ENCODE measurements around the gene KRT84. TPM values are rescaled to one million over a fixed set of nuclear protein-coding genes. Genes with fewer than 3 reads are reported as not detected.

The KRT84 gene
- total RNA-seq, 2 experiments from 2014 or later, result not detected

GRCh38 chr12:52427083-52427482 lies 41.6 kb upstream of the KRT84 start:
- no peak for TF ChIP-seq CTCF (IDR thresholded peaks at IDR 0.05)
- no peaks in the 10 kb centered on the region for H3K9me3 ChIP-seq (ENCODE audit: control insufficient read depth in 1 of 2, insufficient read depth in 1 of 2, low read length in 2 of 2)
- no peaks in the 10 kb centered on the region for H3K36me3 Mint-ChIP-seq (ENCODE audit: low read depth)
- H3K36me3 ChIP-seq (ENCODE audit: insufficient read depth, low read length), result no peaks in the 10 kb centered on the region
- no peak for DNase-seq
- H3K4me3 ChIP-seq (ENCODE audit: low read length), result no peak overlapping the region
- intact Hi-C loops (cut with DNase I, micrococcal nuclease), result no loop called here
- no peaks in the 10 kb centered on the region for H3K9me3 Mint-ChIP-seq
- POLR2A ChIA-PET, result no interaction called here
- H3K4me3 Mint-ChIP-seq, result no peak overlapping the region
- CTCF ChIA-PET, result no interaction called here
- peaks cover 28% of the 10 kb centered on the region for H3K27me3 Mint-ChIP-seq
- no peak overlapping the region for H3K27ac Mint-ChIP-seq
- H3K27me3 ChIP-seq (ENCODE audit: control insufficient read depth in 1 of 2, insufficient read depth in 2 of 2, low read length in 2 of 2), result peaks cover 4 to 10% of the 10 kb centered on the region in 2 experiments
- no peak overlapping the region for H3K27ac ChIP-seq (ENCODE audit: low read depth in 1 of 2, low read length in 2 of 2)
- no peaks in the 10 kb centered on the region for H3K4me1 ChIP-seq (ENCODE audit: insufficient read depth, low read length)
- H3K4me1 Mint-ChIP-seq (ENCODE audit: low read depth), result no peaks in the 10 kb centered on the region
- ATAC-seq (ENCODE audit: poor library complexity), result no peak

- Mint-ChIP-seq H3K9me3 (no peaks in the 10 kb centered on the region), H3K36me3 (ENCODE audit: low read depth) (no peaks in the 10 kb centered on the region), H3K4me1 (ENCODE audit: low read depth) (no peaks in the 10 kb centered on the region), H3K27ac (no peak overlapping the region), H3K4me3 (no peak overlapping the region), H3K27me3 (peaks cover 28% of the 10 kb centered on the region)
- Histone ChIP-seq H3K4me3 (ENCODE audit: low read length) (no peak overlapping the region), H3K27ac (ENCODE audit: low read depth in 1 of 2, low read length in 2 of 2) (no peak overlapping the region), H3K36me3 (ENCODE audit: insufficient read depth, low read length) (no peaks in the 10 kb centered on the region), H3K4me1 (ENCODE audit: insufficient read depth, low read length) (no peaks in the 10 kb centered on the region), H3K9me3 (ENCODE audit: control insufficient read depth in 1 of 2, insufficient read depth in 1 of 2, low read length in 2 of 2) (peaks cover 0 to 3% of the 10 kb centered on the region in 2 experiments), H3K27me3 (ENCODE audit: control insufficient read depth in 1 of 2, insufficient read depth in 2 of 2, low read length in 2 of 2) (no peaks in the 10 kb centered on the region)
- intact Hi-C loops (cut with DNase I, micrococcal nuclease), result no loop called here
- TF ChIP-seq CTCF (IDR thresholded peaks at IDR 0.05), result no peak
- POLR2A ChIA-PET, result no interaction called here
- DNase-seq (no peak), ATAC-seq (ENCODE audit: poor library complexity) (no peak)
- CTCF ChIA-PET, result no interaction called here
Observed at GRCh38 chr12:52426034-52426433, 40.6 kb upstream of the KRT84 start.

GRCh38 chr12:52425466-52425865 lies 40.0 kb upstream of the KRT84 start:
- no peak for TF ChIP-seq CTCF (IDR thresholded peaks at IDR 0.05)
- CTCF ChIA-PET, result no interaction called here
- POLR2A ChIA-PET, result no interaction called here

More at GRCh38 chr12:52425466-52425865, 40.0 kb upstream of the KRT84 start:
- intact Hi-C loops (cut with DNase I, micrococcal nuclease), result no loop called here
- H3K36me3 ChIP-seq (ENCODE audit: insufficient read depth, low read length), result no peaks in the 10 kb centered on the region
- H3K9me3 ChIP-seq (ENCODE audit: control insufficient read depth in 1 of 2, insufficient read depth in 1 of 2, low read length in 2 of 2), result peaks cover 0 to 3% of the 10 kb centered on the region in 2 experiments
- H3K36me3 Mint-ChIP-seq (ENCODE audit: low read depth), result no peaks in the 10 kb centered on the region
- H3K9me3 Mint-ChIP-seq, result no peaks in the 10 kb centered on the region
- no peak for DNase-seq
- no peak overlapping the region for H3K27ac ChIP-seq (ENCODE audit: low read depth in 1 of 2, low read length in 2 of 2)
- no peaks in the 10 kb centered on the region for H3K4me1 Mint-ChIP-seq (ENCODE audit: low read depth)
- H3K4me3 ChIP-seq (ENCODE audit: low read length), result no peak overlapping the region
- H3K27me3 Mint-ChIP-seq, result peaks cover 25% of the 10 kb centered on the region
- H3K27ac Mint-ChIP-seq, result no peak overlapping the region
- no peaks in the 10 kb centered on the region for H3K27me3 ChIP-seq (ENCODE audit: control insufficient read depth in 1 of 2, insufficient read depth in 2 of 2, low read length in 2 of 2)
- H3K4me3 Mint-ChIP-seq, result no peak overlapping the region
- H3K4me1 ChIP-seq (ENCODE audit: insufficient read depth, low read length), result no peaks in the 10 kb centered on the region
- no peak for ATAC-seq (ENCODE audit: poor library complexity)
